Transverse colon (tissue), 4 donors: ENCODE results near the gene CNDP1. TPM values are rescaled to one million over a fixed set of nuclear protein-coding genes. Genes with fewer than 3 reads are reported as not detected.

Source experiments
- DNase-seq: peaks from one replicate; pipeline ENCODE4 v3.0.0-alpha.2; 2019
- H3K27ac ChIP-seq, 4 donors: fragments of 200-600 bp; sonication (generic); 2 replicates each; pipeline ENCODE4 v1.5.1; 2016 to 2018; ENCODE audit warnings: inconsistent platforms in 4 of 4
- H3K27me3 ChIP-seq: fragments of 200-600 bp; sonication (generic); 2 replicates; pipeline ENCODE4 v1.5.1; 2017; ENCODE audit warnings: inconsistent platforms
- H3K36me3 ChIP-seq, 4 donors: fragments of 200-600 bp; sonication (generic); 2 replicates each; pipeline ENCODE4 v1.5.1; 2017 to 2019; ENCODE audit warnings: inconsistent platforms in 4 of 4
- H3K4me1 ChIP-seq, 4 donors: fragments of 200-600 bp; sonication (generic); 2 replicates each; pipeline ENCODE4 v1.5.1; 2017 to 2020; ENCODE audit warnings: inconsistent platforms in 4 of 4
- H3K4me3 ChIP-seq, 4 donors: fragments of 200-600 bp; sonication (generic); 1 replicate in 1 of 4; 2 replicates in 3 of 4; pipeline versions ENCODE4 v1.5.1 to v1.6.1; 2017 to 2019; ENCODE audit warnings: inconsistent platforms in 4 of 4
- H3K9me3 ChIP-seq, 2 donors: fragments of 200-600 bp; sonication (generic); 2 replicates each; pipeline ENCODE4 v1.5.1; 2017 to 2019; ENCODE audit warnings: inconsistent platforms in 2 of 2
- EP300 ChIP-seq: sonication (generic); formaldehyde crosslinking; IDR thresholded peaks from one replicate; pipeline ENCODE4 v1.6.1; 2017; ENCODE audit warnings: antibody characterized with exemption, low read depth
- POLR2A ChIP-seq: fragments of 450-650 bp; IDR thresholded peaks from one replicate; pipeline ENCODE4 v1.6.1; 2016; ENCODE audit warnings: antibody characterized with exemption, mild to moderate bottlenecking, moderate library complexity
- POLR2AphosphoS5 ChIP-seq, 3 donors: sonication (generic); formaldehyde crosslinking; IDR thresholded peaks; one replicate each; pipeline ENCODE4 v1.6.1; 2016; ENCODE audit warnings: antibody characterized with exemption in 3 of 3
- WGBS, 2 donors: methylation state at CpG; one replicate each; pipeline ENCODE4 v1.1.5; 2018; ENCODE audit warnings: low coverage in 1 of 2; 5-methylcytosine and 5-hydroxymethylcytosine counted together
- in situ Hi-C, 4 donors: fragments of 200-750 bp; cut with MboI; loops; one replicate each; pipeline versions ENCODE4 v1.15.0 to v1.15.1; 2017; ENCODE audit warnings: low sequenced_read_pairs in 3 of 4, low pct_ligation_motif_present in 1 of 4, low pct_unique_long_range_greater_than_20kb in 1 of 4
- intact Hi-C: fragments of 100-400 bp; cut with DNase I; formaldehyde crosslinking; loops from one replicate; pipeline ENCODE4 v1.15.1; 2023; ENCODE audit warnings: low total_unique reads
- total RNA-seq, 4 donors: library from RNA; depleted of rRNA; stranded (reverse); fragments of >200 nt; gene quantifications; one replicate each; pipeline ENCODE4 v1.1.0, GENCODE V29; 2016
- TF ChIP-seq, protein P1 (sequence below), 5 experiments: fragments of 200-600 bp in 3 of 5; fragments of 450-650 bp in 2 of 5; sonication (generic) in 3 of 5; IDR thresholded peaks; 1 replicate in 2 of 5; 2 replicates in 3 of 5; pipeline ENCODE4 v1.5.1; 2016 to 2017; ENCODE audit warnings: antibody characterized with exemption in 5 of 5, inconsistent platforms in 3 of 5, mild to moderate bottlenecking in 2 of 5, moderate library complexity in 1 of 5

CNDP1 gene
- total RNA-seq, 4 donors from 2014 or later: not detected

DNA sequence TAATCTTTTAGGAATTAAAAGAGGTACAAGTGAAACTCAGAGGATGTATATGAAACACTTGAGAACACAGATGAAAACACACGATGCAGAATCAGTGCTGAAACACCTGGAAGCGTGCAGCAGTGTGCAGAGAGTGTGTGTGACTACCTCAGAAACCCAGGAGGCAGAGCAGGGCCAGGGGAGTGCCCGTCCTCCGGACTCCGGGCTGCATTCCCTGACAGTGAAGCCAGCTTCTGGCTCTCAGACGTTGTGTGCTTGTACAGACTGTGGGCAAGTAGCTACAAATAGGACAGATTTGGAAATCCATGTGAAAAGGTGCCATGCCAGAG is 98.0 kb downstream of the CNDP1 start:
- TF ChIP-seq POLR2A: no peak
- TF ChIP-seq POLR2AphosphoS5 (IDR thresholded peaks at IDR 0.05): no peak
- no peak for TF ChIP-seq EP300
- TF ChIP-seq, protein P1, sequence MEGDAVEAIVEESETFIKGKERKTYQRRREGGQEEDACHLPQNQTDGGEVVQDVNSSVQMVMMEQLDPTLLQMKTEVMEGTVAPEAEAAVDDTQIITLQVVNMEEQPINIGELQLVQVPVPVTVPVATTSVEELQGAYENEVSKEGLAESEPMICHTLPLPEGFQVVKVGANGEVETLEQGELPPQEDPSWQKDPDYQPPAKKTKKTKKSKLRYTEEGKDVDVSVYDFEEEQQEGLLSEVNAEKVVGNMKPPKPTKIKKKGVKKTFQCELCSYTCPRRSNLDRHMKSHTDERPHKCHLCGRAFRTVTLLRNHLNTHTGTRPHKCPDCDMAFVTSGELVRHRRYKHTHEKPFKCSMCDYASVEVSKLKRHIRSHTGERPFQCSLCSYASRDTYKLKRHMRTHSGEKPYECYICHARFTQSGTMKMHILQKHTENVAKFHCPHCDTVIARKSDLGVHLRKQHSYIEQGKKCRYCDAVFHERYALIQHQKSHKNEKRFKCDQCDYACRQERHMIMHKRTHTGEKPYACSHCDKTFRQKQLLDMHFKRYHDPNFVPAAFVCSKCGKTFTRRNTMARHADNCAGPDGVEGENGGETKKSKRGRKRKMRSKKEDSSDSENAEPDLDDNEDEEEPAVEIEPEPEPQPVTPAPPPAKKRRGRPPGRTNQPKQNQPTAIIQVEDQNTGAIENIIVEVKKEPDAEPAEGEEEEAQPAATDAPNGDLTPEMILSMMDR (IDR thresholded peaks at IDR 0.05): no peak
- no peak for DNase-seq
- peaks cover 0 to 10% (median 2%) of the 10 kb centered on the region in 4 donors for H3K36me3 ChIP-seq
- intact Hi-C loops: no loop called here
- peaks cover 0 to 6% (median 0%) of the 10 kb centered on the region in 4 donors for H3K4me1 ChIP-seq
- in situ Hi-C loops: no loop called here
- H3K27ac ChIP-seq: no peak overlapping the region
- H3K9me3 ChIP-seq: no peaks in the 10 kb centered on the region
- no peak overlapping the region for H3K4me3 ChIP-seq
- no peaks in the 10 kb centered on the region for H3K27me3 ChIP-seq
- 78 to 91% methylated on average over 6 of the region's 6 CpGs for WGBS, 2 donors

DNA sequence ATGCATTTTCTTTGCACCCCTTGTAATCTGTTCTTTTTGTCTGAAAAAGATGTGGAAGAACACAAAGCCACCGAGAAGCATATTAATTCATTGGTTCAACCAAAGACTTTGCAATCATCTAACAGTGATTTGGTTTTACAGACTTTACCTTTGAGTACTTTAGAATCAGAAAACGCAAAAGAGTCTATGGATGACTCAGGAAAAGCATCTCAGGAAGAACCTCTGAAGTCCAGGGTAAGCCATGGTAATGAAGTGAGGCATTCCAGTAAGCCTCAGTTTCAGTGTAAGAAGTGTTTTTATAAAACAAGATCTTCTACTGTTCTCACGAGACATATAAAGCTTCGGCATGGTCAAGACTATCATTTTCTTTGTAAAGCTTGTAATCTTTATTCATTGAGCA is 98.6 kb downstream of the CNDP1 start:
- Histone ChIP-seq H3K36me3 (peaks cover 0 to 10% (median 2%) of the 10 kb centered on the region in 4 donors), H3K27me3 (no peaks in the 10 kb centered on the region), H3K4me1 (peaks cover 0 to 6% (median 0%) of the 10 kb centered on the region in 4 donors), H3K9me3 (no peaks in the 10 kb centered on the region), H3K27ac (no peak overlapping the region), H3K4me3 (no peak overlapping the region)
- intact Hi-C loops: no loop called here
- DNase-seq: no peak
- 89 to 94% methylated on average over 4 of the region's 4 CpGs for WGBS, 2 donors
- in situ Hi-C loops: no loop called here
- TF ChIP-seq POLR2AphosphoS5 (IDR thresholded peaks at IDR 0.05): no peak

DNA sequence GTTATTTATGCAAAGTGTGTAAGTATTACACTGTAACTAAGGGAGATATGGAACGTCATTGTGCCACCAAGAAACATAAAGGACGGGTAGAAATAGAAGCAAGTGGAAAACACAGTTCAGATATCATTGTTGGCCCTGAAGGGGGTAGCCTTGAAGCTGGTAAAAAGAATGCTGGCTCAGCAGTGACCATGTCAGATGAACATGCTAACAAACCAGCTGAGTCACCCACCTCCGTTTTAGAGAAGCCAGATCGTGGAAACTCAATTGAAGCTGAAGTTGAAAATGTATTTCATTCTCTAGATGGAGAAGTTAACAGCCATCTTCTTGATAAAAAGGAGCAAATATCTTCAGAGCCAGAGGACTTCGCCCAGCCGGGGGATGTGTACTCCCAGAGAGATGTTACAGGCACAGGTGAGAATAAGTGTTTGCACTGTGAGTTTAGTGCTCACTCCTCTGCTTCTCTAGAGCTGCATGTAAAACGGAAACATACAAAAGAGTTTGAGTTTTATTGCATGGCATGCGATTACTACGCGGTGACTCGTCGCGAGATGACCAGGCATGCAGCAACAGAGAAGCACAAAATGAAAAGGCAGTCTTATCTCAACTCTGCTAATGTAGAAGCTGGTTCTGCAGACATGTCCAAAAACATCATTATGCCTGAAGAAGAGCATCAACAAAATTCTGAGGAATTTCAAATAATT is 99.5 kb downstream of the CNDP1 start:
- TF ChIP-seq POLR2AphosphoS5 (IDR thresholded peaks at IDR 0.05) (no peak), POLR2A (no peak), EP300 (no peak)
- intact Hi-C loops: no loop called here
- no peak for DNase-seq

DNA sequence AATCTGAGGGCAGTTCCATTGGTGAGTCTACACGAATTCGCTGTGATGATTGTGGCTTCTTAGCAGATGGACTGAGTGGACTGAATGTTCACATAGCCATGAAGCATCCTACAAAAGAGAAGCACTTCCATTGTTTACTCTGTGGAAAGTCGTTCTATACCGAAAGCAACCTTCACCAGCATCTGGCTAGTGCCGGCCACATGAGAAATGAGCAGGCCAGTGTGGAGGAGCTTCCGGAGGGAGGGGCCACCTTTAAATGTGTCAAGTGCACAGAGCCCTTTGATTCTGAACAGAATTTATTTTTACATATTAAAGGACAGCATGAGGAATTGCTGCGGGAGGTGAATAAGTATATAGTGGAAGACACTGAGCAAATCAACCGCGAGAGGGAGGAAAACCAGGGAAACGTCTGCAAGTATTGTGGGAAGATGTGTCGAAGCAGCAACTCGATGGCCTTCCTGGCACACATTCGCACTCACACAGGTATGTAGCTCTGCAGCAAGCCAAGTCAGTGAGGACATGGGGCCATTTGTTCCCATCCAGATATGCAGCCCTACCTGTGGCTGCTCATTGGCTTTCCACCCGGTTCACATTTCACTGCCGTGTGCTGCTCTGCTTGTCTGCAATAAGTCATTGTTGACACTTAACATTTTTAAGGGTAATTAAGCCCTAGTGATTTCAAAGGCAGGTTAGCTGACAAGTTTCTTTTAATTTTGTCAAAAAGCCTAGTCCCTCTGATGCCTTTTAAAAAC is 101.1 kb downstream of the CNDP1 start:
- H3K9me3 ChIP-seq: no peaks in the 10 kb centered on the region
- no peaks in the 10 kb centered on the region for H3K27me3 ChIP-seq
- H3K4me3 ChIP-seq: no peak overlapping the region
- in situ Hi-C loops: no loop called here
- peaks cover 0 to 10% (median 2%) of the 10 kb centered on the region in 4 donors for H3K36me3 ChIP-seq
- H3K4me1 ChIP-seq: peaks cover 0 to 6% (median 0%) of the 10 kb centered on the region in 4 donors
- no peak for DNase-seq
- no peak overlapping the region for H3K27ac ChIP-seq
- 81 to 90% methylated on average over 7 to 15 of the region's 15 CpGs for WGBS, 2 donors
- intact Hi-C loops: no loop called here
- TF ChIP-seq POLR2AphosphoS5 (IDR thresholded peaks at IDR 0.05): no peak
- TF ChIP-seq POLR2A: no peak
- TF ChIP-seq EP300: no peak
- TF ChIP-seq, protein P1 (IDR thresholded peaks at IDR 0.05): no peak

More for the DNA sequence above, 99.5 kb downstream of the CNDP1 start:
- no peak overlapping the region for H3K4me3 ChIP-seq
- 91 to 98% methylated on average over 9 to 13 of the region's 13 CpGs for WGBS, 2 donors
- in situ Hi-C loops: no loop called here
- H3K27ac ChIP-seq: no peak overlapping the region
- peaks cover 0 to 6% (median 0%) of the 10 kb centered on the region in 4 donors for H3K4me1 ChIP-seq
- H3K27me3 ChIP-seq: no peaks in the 10 kb centered on the region
- no peaks in the 10 kb centered on the region for H3K9me3 ChIP-seq
- H3K36me3 ChIP-seq: peaks cover 0 to 10% (median 2%) of the 10 kb centered on the region in 4 donors

Other genes with a start within 250 kb of the CNDP1 start
- 100 to 1,000 TPM in 3 of 4 donors, 10 to 100 TPM in 1; 34.0 to 236 (median 173) TPM for gene CYB5A, start 242.5 kb upstream of the CNDP1 start, total RNA-seq
- not detected for gene C18orf63, start 218.7 kb upstream of the CNDP1 start, total RNA-seq
- gene DIPK1C, start 77.2 kb upstream of the CNDP1 start, total RNA-seq: under 1 TPM in 2 of 4 donors, not detected in 2; 0.16 to 0.27 TPM
- gene CNDP2, start 38.1 kb upstream of the CNDP1 start, total RNA-seq: 100 to 1,000 TPM; 143 to 284 (median 155) TPM
- gene ZNF407, start 63.4 kb downstream of the CNDP1 start, total RNA-seq: 10 to 100 TPM; 13.5 to 24.1 (median 20.1) TPM